ENCODE results near the gene APOL3.
"Not testable (repeated sequence)": the region's sequence is repeated elsewhere in the genome, so short reads cannot be mapped to it uniquely, and the experiment has no call there.

The APOL3 gene

GRCh38 chr22:36100134-36100824, 60.3 kb downstream of the APOL3 start:
- no peak for DNase-seq

GRCh38 chr22:36099561-36099960, 61.0 kb downstream of the APOL3 start:
- DNase-seq = not testable (repeated sequence)

- DNase-seq = no peak
These were observed 62.7 kb downstream of the APOL3 start for GRCh38 chr22:36097880-36098279.

GRCh38 chr22:36090772-36091171, 69.8 kb downstream of the APOL3 start:
- DNase-seq = not testable (repeated sequence)

Data from inflammatory macrophage treated with lipopolysaccharide for 1 hour (primary cell).